GM12873 (cell line): ENCODE data around the gene OSBP.

Source experiments
- CTCF ChIP-seq: IDR thresholded peaks from 2 replicates; pipeline ENCODE4 v1.5.1; 2012; ENCODE audit warnings: low read depth, mild to moderate bottlenecking, moderate library complexity, low read length, control low read depth; ENCODE audit not compliant: insufficient read depth; ENCODE audit errors: missing control alignments

OSBP gene

GRCh38 chr11:59643390-59643789 lies 27.8 kb upstream of the OSBP start:
- no peak for TF ChIP-seq CTCF

- TF ChIP-seq CTCF, result no peak
Observed at GRCh38 chr11:59641156-59641555, 25.6 kb upstream of the OSBP start.

GRCh38 chr11:59630493-59630892 lies 14.9 kb upstream of the OSBP start:
- no peak for TF ChIP-seq CTCF

GRCh38 chr11:59629996-59630395 lies 14.4 kb upstream of the OSBP start:
- no peak for TF ChIP-seq CTCF

GRCh38 chr11:59625703-59626102 lies 10.1 kb upstream of the OSBP start:
- TF ChIP-seq CTCF, result no peak

GRCh38 chr11:59617876-59618275 lies 2.3 kb upstream of the OSBP start:
- no peak for TF ChIP-seq CTCF

- no peak for TF ChIP-seq CTCF
Observed at GRCh38 chr11:59616396-59616982, 915 bp upstream of the OSBP start.

GRCh38 chr11:59615120-59615636 lies 396 bp downstream of the OSBP start:
- no peak for TF ChIP-seq CTCF
